HG03175 (cell line): ENCODE measurements around the gene PATE3.

Experiments used
- ATAC-seq: cut with Tn5 transposase; IDR thresholded peaks from one replicate; pipeline ENCODE4 v1.9.1; 2021; ENCODE audit warnings: mild to moderate bottlenecking, moderate library complexity; ENCODE audit not compliant: unreplicated experiment

PATE3 gene

GRCh38 chr11:125787827-125788226 lies at the start of gene PATE3:
Gene PATE3 (plus strand): TSS chr11:125788127. CDS start chr11:125788152, 25 bp downstream.
- ATAC-seq = no peak

GRCh38 chr11:125740617-125741016 lies 47.3 kb upstream of the PATE3 start:
- no peak for ATAC-seq

- ATAC-seq = no peak
These were observed 44.2 kb upstream of the PATE3 start for GRCh38 chr11:125743681-125744080.

- no peak for ATAC-seq
These were observed 41.9 kb upstream of the PATE3 start, which contains the start of gene PATE1 for GRCh38 chr11:125745979-125746378. Gene PATE1 (plus strand): TSS chr11:125746279. CDS start chr11:125746305, 26 bp downstream.

- ATAC-seq = no peak
These were observed 37.3 kb upstream of the PATE3 start for GRCh38 chr11:125750629-125751028.

GRCh38 chr11:125756050-125756449 lies 31.9 kb upstream of the PATE3 start:
- ATAC-seq = no peak

GRCh38 chr11:125762445-125762844 lies 25.5 kb upstream of the PATE3 start:
- ATAC-seq = no peak

GRCh38 chr11:125763483-125763882 lies 24.4 kb upstream of the PATE3 start:
- ATAC-seq = no peak

GRCh38 chr11:125766251-125766650 lies 21.7 kb upstream of the PATE3 start:
- no peak for ATAC-seq

GRCh38 chr11:125768336-125769046 lies 19.4 kb upstream of the PATE3 start:
- no peak for ATAC-seq

- ATAC-seq = no peak
These were observed 17.3 kb upstream of the PATE3 start for GRCh38 chr11:125770583-125770982.

GRCh38 chr11:125772834-125773505 lies 15.0 kb upstream of the PATE3 start:
- ATAC-seq = no peak

GRCh38 chr11:125773516-125773915 lies 14.4 kb upstream of the PATE3 start:
- no peak for ATAC-seq

GRCh38 chr11:125777309-125777708 lies 10.6 kb upstream of the PATE3 start:
- ATAC-seq = no peak

- ATAC-seq = no peak
These were observed 9.2 kb upstream of the PATE3 start, which contains the start of gene PATE2 for GRCh38 chr11:125778728-125779127. Gene PATE2 (minus strand): TSS chr11:125778828. CDS start chr11:125778773, 55 bp downstream.

- ATAC-seq = no peak
These were observed 3.2 kb upstream of the PATE3 start for GRCh38 chr11:125784678-125785077.

- ATAC-seq = no peak
These were observed 2.9 kb downstream of the PATE3 start for GRCh38 chr11:125790825-125791224.

- no peak for ATAC-seq
These were observed 9.7 kb downstream of the PATE3 start for GRCh38 chr11:125797641-125798040.

GRCh38 chr11:125799808-125800207 lies 11.9 kb downstream of the PATE3 start:
- ATAC-seq = no peak

- ATAC-seq = no peak
These were observed 14.5 kb downstream of the PATE3 start for GRCh38 chr11:125802387-125802786.

GRCh38 chr11:125807909-125808308 lies 20.0 kb downstream of the PATE3 start:
- no peak for ATAC-seq

GRCh38 chr11:125833016-125833415 lies 45.1 kb downstream of the PATE3 start, which contains the start of gene PATE4:
Gene PATE4 (plus strand): TSS chr11:125833316. CDS start chr11:125833360, 44 bp downstream.
- ATAC-seq = no peak
